H9 (cell line): ENCODE data around the gene HNMT. TPM values are rescaled to one million over a fixed set of nuclear protein-coding genes. Genes with fewer than 3 reads are reported as not detected.
"Not testable (repeated sequence)": the region's sequence is repeated elsewhere in the genome, so short reads cannot be mapped to it uniquely, and the experiment has no call there.

ENCODE experiments used
- DNase-seq: peaks from one replicate; pipeline ENCODE4 v3.0.0-alpha.2; 2017
- H2AFZ ChIP-seq: one replicate; pipeline ENCODE4 v1.6.1; 2013; ENCODE audit warnings: mild to moderate bottlenecking, low read length, control low read depth, moderate library complexity
- H2AK5ac ChIP-seq: 2 replicates; pipeline ENCODE4 v1.6.1; 2013; ENCODE audit warnings: low read length, control low read depth, mixed read lengths; ENCODE audit not compliant: insufficient read length
- H2BK120ac ChIP-seq: one replicate; pipeline ENCODE4 v1.6.1; 2013; ENCODE audit warnings: low read depth, mild to moderate bottlenecking, low read length, control low read depth, inconsistent platforms; ENCODE audit not compliant: poor library complexity, severe bottlenecking
- H2BK12ac ChIP-seq: 2 replicates; pipeline ENCODE4 v1.6.1; 2013; ENCODE audit warnings: low read length, control low read depth, mixed read lengths, low read depth; ENCODE audit not compliant: insufficient read length
- H2BK15ac ChIP-seq: 2 replicates; pipeline ENCODE4 v1.6.1; 2013; ENCODE audit warnings: low read depth, low read length, control low read depth
- H2BK20ac ChIP-seq: one replicate; pipeline ENCODE4 v1.6.1; 2013; ENCODE audit warnings: low read depth, mild to moderate bottlenecking, low read length, control low read depth, inconsistent platforms; ENCODE audit not compliant: poor library complexity, severe bottlenecking
- H2BK5ac ChIP-seq: 2 replicates; pipeline ENCODE4 v1.6.1; 2013; ENCODE audit warnings: low read length, control low read depth, mixed read lengths; ENCODE audit not compliant: insufficient read length
- H3K14ac ChIP-seq: 2 replicates; pipeline ENCODE4 v1.6.1; 2013; ENCODE audit warnings: low read length, control low read depth; ENCODE audit not compliant: insufficient read depth
- H3K18ac ChIP-seq: 2 replicates; pipeline ENCODE4 v1.6.1; 2013; ENCODE audit warnings: low read depth, mild to moderate bottlenecking, mixed read lengths, low read length, control low read depth; ENCODE audit not compliant: insufficient read length
- H3K23ac ChIP-seq: 2 replicates; pipeline ENCODE4 v1.6.1; 2013; ENCODE audit warnings: low read length, control low read depth, mixed read lengths, low read depth; ENCODE audit not compliant: insufficient read length
- H3K23me2 ChIP-seq: 2 replicates; pipeline ENCODE4 v1.6.1; 2013; ENCODE audit warnings: low read depth, mild to moderate bottlenecking, mixed read lengths, low read length, control low read depth; ENCODE audit not compliant: insufficient read length, poor library complexity, severe bottlenecking
- H3K27ac ChIP-seq: 2 replicates; pipeline ENCODE4 v1.5.1; 2013; ENCODE audit warnings: low read length, control low read depth, mixed read lengths, low read depth; ENCODE audit not compliant: insufficient read length
- H3K27me3 ChIP-seq: 2 replicates; pipeline ENCODE4 v1.6.1; 2013; ENCODE audit warnings: low read length, control low read depth, inconsistent platforms; ENCODE audit not compliant: insufficient read depth
- H3K4ac ChIP-seq: 2 replicates; pipeline ENCODE4 v1.6.1; 2013; ENCODE audit warnings: low read depth, mild to moderate bottlenecking, control low read depth, inconsistent platforms, low read length, moderate library complexity
- H3K4me1 ChIP-seq: 2 replicates; pipeline ENCODE4 v1.6.1; 2013; ENCODE audit warnings: low read length, control low read depth, inconsistent platforms; ENCODE audit not compliant: insufficient read depth
- H3K4me2 ChIP-seq: 2 replicates; pipeline ENCODE4 v1.6.1; 2013; ENCODE audit warnings: low read length, control low read depth, mixed read lengths; ENCODE audit not compliant: insufficient read length, insufficient read depth
- H3K56ac ChIP-seq: 2 replicates; pipeline ENCODE4 v1.6.1; 2013; ENCODE audit warnings: low read depth, mild to moderate bottlenecking, mixed read lengths, low read length, control low read depth; ENCODE audit not compliant: insufficient read length
- H3K79me1 ChIP-seq: 2 replicates; pipeline ENCODE4 v1.6.1; 2013; ENCODE audit warnings: low read depth, mild to moderate bottlenecking, moderate library complexity, low read length, control low read depth, inconsistent platforms; ENCODE audit not compliant: insufficient read depth, poor library complexity, severe bottlenecking
- H3K79me2 ChIP-seq: 2 replicates; pipeline ENCODE4 v1.6.1; 2013; ENCODE audit warnings: low read length, control low read depth, inconsistent platforms; ENCODE audit not compliant: insufficient read depth
- H3K9ac ChIP-seq: 2 replicates; pipeline ENCODE4 v1.6.1; 2013; ENCODE audit warnings: low read length, control low read depth, mixed read lengths; ENCODE audit not compliant: insufficient read length; ENCODE audit errors: extremely low read depth
- H3K9me3 ChIP-seq: one replicate; pipeline ENCODE4 v1.6.1; 2013; ENCODE audit warnings: low read depth, low read length, inconsistent platforms; ENCODE audit not compliant: control insufficient read depth
- H3T11ph ChIP-seq: one replicate; pipeline ENCODE4 v1.6.1; 2013; ENCODE audit warnings: mild to moderate bottlenecking, low read length, control low read depth, inconsistent platforms
- H4K20me1 ChIP-seq: one replicate; pipeline ENCODE4 v1.6.1; 2013; ENCODE audit not compliant: control insufficient read depth, insufficient read length, insufficient read depth
- H4K5ac ChIP-seq: 2 replicates; pipeline ENCODE4 v1.6.1; 2013; ENCODE audit warnings: low read depth, mild to moderate bottlenecking, mixed read lengths, low read length, control low read depth; ENCODE audit not compliant: insufficient read length
- H4K8ac ChIP-seq: replicated peaks from 2 replicates; pipeline ENCODE4 v1.6.1; 2013; ENCODE audit warnings: low read length, control low read depth, mixed read lengths, low read depth; ENCODE audit not compliant: insufficient read length
- H4K91ac ChIP-seq: 2 replicates; pipeline ENCODE4 v1.6.1; 2013; ENCODE audit warnings: low read depth, mild to moderate bottlenecking, moderate library complexity, mixed read lengths, low read length, control low read depth; ENCODE audit not compliant: insufficient read length
- H3K27ac Mint-ChIP-seq, 3 experiments: 2 replicates in 2 of 3; 3 replicates in 1 of 3; pipeline ENCODE4 v1.8.0; 2020 to 2021; ENCODE audit warnings: mixed read lengths in 3 of 3, mild to moderate bottlenecking in 1 of 3, moderate library complexity in 1 of 3
- H3K27me3 Mint-ChIP-seq: 2 replicates; pipeline ENCODE4 v1.8.0; 2021; ENCODE audit warnings: low read depth, mild to moderate bottlenecking, moderate library complexity, mixed read lengths
- H3K36me3 Mint-ChIP-seq, 3 experiments: 2 replicates in 2 of 3; 3 replicates in 1 of 3; pipeline ENCODE4 v1.8.0; 2020 to 2021; ENCODE audit warnings: low read depth in 3 of 3, mixed read lengths in 3 of 3; ENCODE audit not compliant: insufficient read depth in 1 of 3
- H3K4me1 Mint-ChIP-seq, 2 experiments: 2 replicates each; pipeline ENCODE4 v1.8.0; 2020; ENCODE audit warnings: mixed read lengths in 2 of 2
- H3K4me3 Mint-ChIP-seq, 2 experiments: 2 replicates in 1 of 2; 3 replicates in 1 of 2; pipeline ENCODE4 v1.8.0; 2020 to 2021; ENCODE audit warnings: mild to moderate bottlenecking in 2 of 2, mixed read lengths in 2 of 2, moderate library complexity in 1 of 2
- H3K9me3 Mint-ChIP-seq, 2 experiments: 2 replicates in 1 of 2; 3 replicates in 1 of 2; pipeline ENCODE4 v1.8.0; 2020; ENCODE audit warnings: mild to moderate bottlenecking in 2 of 2, mixed read lengths in 2 of 2, moderate library complexity in 1 of 2
- WGBS: extraction: QIAGEN DNeasy Blood & Tissue Kit; methylation state at CpG from one replicate; pipeline ENCODE4 v1.1.7; 2013; ENCODE audit warnings: missing lambda C conversion rate, low lambda C conversion rate, mixed read lengths; ENCODE audit not compliant: insufficient read length; ENCODE audit errors: extremely low coverage; 5-methylcytosine and 5-hydroxymethylcytosine counted together
- total RNA-seq: library from RNA; stranded (reverse); gene quantifications from 2 replicates; pipeline ENCODE4 v1.2.1, GENCODE V29; 2021
- TF ChIP-seq, protein P1 (sequence below): fragments of 200-600 bp; sonication (generic); conservative IDR thresholded peaks from 3 replicates; pipeline ENCODE4 v1.8.0; 2021; ENCODE audit warnings: antibody characterized with exemption, mild to moderate bottlenecking

Gene HNMT
- total RNA-seq, 1 experiment from 2014 or later = 1.3 TPM

GRCh38 chr2:137921105-137921880, 43.0 kb upstream of the HNMT start:
- H3K4me2 ChIP-seq = no peak overlapping the region
- H3K9ac ChIP-seq = no peak overlapping the region
- no peak overlapping the region for H3K18ac ChIP-seq
- Mint-ChIP-seq H3K27ac (no peak overlapping the region), H3K36me3 (no peaks in the 10 kb centered on the region), H3K9me3 (no peaks in the 10 kb centered on the region), H3K4me1 (no peaks in the 10 kb centered on the region), H3K4me3 (no peak overlapping the region), H3K27me3 (no peaks in the 10 kb centered on the region)
- H3K9me3 ChIP-seq = no peaks in the 10 kb centered on the region
- H3K14ac ChIP-seq = no peak overlapping the region
- no peak overlapping the region for H4K91ac ChIP-seq
- H2BK12ac ChIP-seq = no peak overlapping the region
- H3K23ac ChIP-seq = no peak overlapping the region
- no peak for DNase-seq
- H2BK15ac ChIP-seq = no peak overlapping the region
- H2AFZ ChIP-seq = no peak overlapping the region
- no peaks in the 10 kb centered on the region for H3K79me2 ChIP-seq
- H3K4me1 ChIP-seq = no peaks in the 10 kb centered on the region
- no peak overlapping the region for H2BK20ac ChIP-seq
- no peak overlapping the region for H4K8ac ChIP-seq
- H3K27ac ChIP-seq = no peak overlapping the region
- H4K20me1 ChIP-seq = no peaks in the 10 kb centered on the region
- no peaks in the 10 kb centered on the region for H3K79me1 ChIP-seq
- H3K4ac ChIP-seq = no peak overlapping the region
- no peak overlapping the region for H2BK120ac ChIP-seq
- no peak overlapping the region for H2AK5ac ChIP-seq
- H2BK5ac ChIP-seq = no peak overlapping the region
- H3K56ac ChIP-seq = no peak overlapping the region
- H3K23me2 ChIP-seq = no peaks in the 10 kb centered on the region
- H3K27me3 ChIP-seq = no peaks in the 10 kb centered on the region
- TF ChIP-seq, protein P1, sequence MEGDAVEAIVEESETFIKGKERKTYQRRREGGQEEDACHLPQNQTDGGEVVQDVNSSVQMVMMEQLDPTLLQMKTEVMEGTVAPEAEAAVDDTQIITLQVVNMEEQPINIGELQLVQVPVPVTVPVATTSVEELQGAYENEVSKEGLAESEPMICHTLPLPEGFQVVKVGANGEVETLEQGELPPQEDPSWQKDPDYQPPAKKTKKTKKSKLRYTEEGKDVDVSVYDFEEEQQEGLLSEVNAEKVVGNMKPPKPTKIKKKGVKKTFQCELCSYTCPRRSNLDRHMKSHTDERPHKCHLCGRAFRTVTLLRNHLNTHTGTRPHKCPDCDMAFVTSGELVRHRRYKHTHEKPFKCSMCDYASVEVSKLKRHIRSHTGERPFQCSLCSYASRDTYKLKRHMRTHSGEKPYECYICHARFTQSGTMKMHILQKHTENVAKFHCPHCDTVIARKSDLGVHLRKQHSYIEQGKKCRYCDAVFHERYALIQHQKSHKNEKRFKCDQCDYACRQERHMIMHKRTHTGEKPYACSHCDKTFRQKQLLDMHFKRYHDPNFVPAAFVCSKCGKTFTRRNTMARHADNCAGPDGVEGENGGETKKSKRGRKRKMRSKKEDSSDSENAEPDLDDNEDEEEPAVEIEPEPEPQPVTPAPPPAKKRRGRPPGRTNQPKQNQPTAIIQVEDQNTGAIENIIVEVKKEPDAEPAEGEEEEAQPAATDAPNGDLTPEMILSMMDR = no peak
- H4K5ac ChIP-seq = no peak overlapping the region
- no CpG with 5 or more reads among the region's 2 CpGs for WGBS
- no peak overlapping the region for H3T11ph ChIP-seq

DNA sequence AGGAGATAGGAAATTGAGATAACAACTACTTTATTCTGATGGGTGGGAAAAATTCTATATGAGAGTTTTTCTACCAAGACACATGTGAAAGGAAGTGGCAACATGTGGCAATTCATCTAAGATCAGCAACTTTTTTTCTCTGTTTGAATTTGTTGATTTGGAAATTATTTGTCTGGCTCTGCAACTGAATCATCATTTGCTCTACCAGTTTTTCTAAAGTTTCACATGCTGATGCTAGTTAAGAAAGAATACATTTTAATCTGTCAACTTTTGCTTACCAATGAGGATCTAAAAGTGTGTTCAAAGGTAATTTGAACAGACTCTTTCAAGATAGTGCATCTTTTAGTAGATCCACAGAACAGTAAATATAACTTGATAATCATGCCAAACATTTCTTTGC, 42.1 kb upstream of the HNMT start:
- not testable (repeated sequence) for H2AK5ac ChIP-seq, H3K36me3 Mint-ChIP-seq, H2BK120ac ChIP-seq, H4K20me1 ChIP-seq, H3K56ac ChIP-seq, H3K27me3 ChIP-seq, H3K9me3 ChIP-seq, H3K9me3 Mint-ChIP-seq, H3K18ac ChIP-seq, H2BK15ac ChIP-seq, H3K9ac ChIP-seq, H3K79me1 ChIP-seq, H3K27ac ChIP-seq, H2AFZ ChIP-seq, H3K14ac ChIP-seq, H3K27me3 Mint-ChIP-seq, H2BK12ac ChIP-seq, H3K4me3 Mint-ChIP-seq, DNase-seq, H3K27ac Mint-ChIP-seq, H4K91ac ChIP-seq, H3K4me1 ChIP-seq, H2BK20ac ChIP-seq, H4K8ac ChIP-seq, H3K23ac ChIP-seq, H3K23me2 ChIP-seq, H3K4ac ChIP-seq, H3K4me1 Mint-ChIP-seq, H2BK5ac ChIP-seq, H4K5ac ChIP-seq, H3K79me2 ChIP-seq, H3T11ph ChIP-seq, H3K4me2 ChIP-seq
